Mucosa of stomach (tissue), 1 donor: ENCODE results near the gene MUC6.

Experiments
- H3K27me3 ChIP-seq: one replicate; pipeline ENCODE4 v1.7.0; 2013; ENCODE audit warnings: mild to moderate bottlenecking, low read length; ENCODE audit not compliant: control insufficient read depth, insufficient read depth
- H3K36me3 ChIP-seq: one replicate; pipeline ENCODE4 v1.7.0; 2013; ENCODE audit warnings: low read length; ENCODE audit not compliant: control insufficient read depth, insufficient read depth
- H3K4me1 ChIP-seq: one replicate; pipeline ENCODE4 v1.7.0; 2013; ENCODE audit warnings: mild to moderate bottlenecking, low read length; ENCODE audit not compliant: control insufficient read depth, insufficient read depth
- H3K4me3 ChIP-seq: one replicate; pipeline ENCODE4 v1.7.0; 2013; ENCODE audit warnings: low read length
- H3K9ac ChIP-seq: one replicate; pipeline ENCODE4 v1.7.0; 2013; ENCODE audit warnings: mild to moderate bottlenecking, low read length, moderate library complexity
- H3K9me3 ChIP-seq: one replicate; pipeline ENCODE4 v1.7.0; 2013; ENCODE audit warnings: mild to moderate bottlenecking, low read length, moderate library complexity; ENCODE audit not compliant: control insufficient read depth
- donor health status: Pancreatic carcinoma.

Gene MUC6

GRCh38 chr11:1001617-1002405, 34.7 kb downstream of the MUC6 start:
- Histone ChIP-seq H3K36me3 (peaks cover 2% of the 10 kb centered on the region), H3K27me3 (no peaks in the 10 kb centered on the region), H3K9ac (no peak overlapping the region)

GRCh38 chr11:1000357-1001278, 35.9 kb downstream of the MUC6 start:
- Histone ChIP-seq H3K9me3 (no peaks in the 10 kb centered on the region), H3K4me3 (no peak overlapping the region), H3K36me3 (no peaks in the 10 kb centered on the region), H3K4me1 (no peaks in the 10 kb centered on the region), H3K9ac (no peak overlapping the region), H3K27me3 (no peaks in the 10 kb centered on the region)

More at GRCh38 chr11:1001617-1002405, 34.7 kb downstream of the MUC6 start:
- Histone ChIP-seq H3K4me3 (no peak overlapping the region), H3K4me1 (no peaks in the 10 kb centered on the region), H3K9me3 (no peaks in the 10 kb centered on the region)

GRCh38 chr11:999009-999408, 37.5 kb downstream of the MUC6 start:
- Histone ChIP-seq H3K27me3 (no peaks in the 10 kb centered on the region), H3K9me3 (no peaks in the 10 kb centered on the region), H3K36me3 (no peaks in the 10 kb centered on the region), H3K4me3 (no peak overlapping the region), H3K9ac (no peak overlapping the region), H3K4me1 (no peaks in the 10 kb centered on the region)

GRCh38 chr11:997907-998306, 38.6 kb downstream of the MUC6 start:
- Histone ChIP-seq H3K4me3 (no peak overlapping the region), H3K4me1 (no peaks in the 10 kb centered on the region), H3K9me3 (no peaks in the 10 kb centered on the region), H3K27me3 (no peaks in the 10 kb centered on the region), H3K9ac (no peak overlapping the region), H3K36me3 (peaks cover 4% of the 10 kb centered on the region)

GRCh38 chr11:996681-997080, 39.8 kb downstream of the MUC6 start:
- Histone ChIP-seq H3K4me1 (no peaks in the 10 kb centered on the region), H3K9ac (no peak overlapping the region), H3K27me3 (no peaks in the 10 kb centered on the region), H3K9me3 (no peaks in the 10 kb centered on the region), H3K4me3 (no peak overlapping the region), H3K36me3 (peaks cover 8% of the 10 kb centered on the region)

GRCh38 chr11:995752-996420, 40.6 kb downstream of the MUC6 start:
- H3K9ac ChIP-seq, result no peak overlapping the region
- H3K36me3 ChIP-seq, result peaks cover 8% of the 10 kb centered on the region

GRCh38 chr11:995044-995751, 41.3 kb downstream of the MUC6 start:
- H3K27me3 ChIP-seq, result no peaks in the 10 kb centered on the region
- H3K9me3 ChIP-seq, result no peaks in the 10 kb centered on the region
- no peak overlapping the region for H3K9ac ChIP-seq
- no peaks in the 10 kb centered on the region for H3K4me1 ChIP-seq
- H3K36me3 ChIP-seq, result peaks cover 10% of the 10 kb centered on the region
- no peak overlapping the region for H3K4me3 ChIP-seq

More at GRCh38 chr11:995752-996420, 40.6 kb downstream of the MUC6 start:
- H3K4me3 ChIP-seq, result no peak overlapping the region
- no peaks in the 10 kb centered on the region for H3K9me3 ChIP-seq
- no peaks in the 10 kb centered on the region for H3K4me1 ChIP-seq
- no peaks in the 10 kb centered on the region for H3K27me3 ChIP-seq

- no peak overlapping the region for H3K4me3 ChIP-seq
- H3K9me3 ChIP-seq, result no peaks in the 10 kb centered on the region
- H3K36me3 ChIP-seq, result peaks cover 15% of the 10 kb centered on the region
- no peak overlapping the region for H3K9ac ChIP-seq
- H3K4me1 ChIP-seq, result no peaks in the 10 kb centered on the region
- no peaks in the 10 kb centered on the region for H3K27me3 ChIP-seq
Observed at GRCh38 chr11:993632-994167, 42.8 kb downstream of the MUC6 start.

- Histone ChIP-seq H3K9ac (no peak overlapping the region), H3K36me3 (peaks cover 15% of the 10 kb centered on the region), H3K4me1 (no peaks in the 10 kb centered on the region), H3K4me3 (no peak overlapping the region), H3K9me3 (no peaks in the 10 kb centered on the region), H3K27me3 (no peaks in the 10 kb centered on the region)
Observed at GRCh38 chr11:992577-992976, 43.9 kb downstream of the MUC6 start.

- no peaks in the 10 kb centered on the region for H3K9me3 ChIP-seq
- no peaks in the 10 kb centered on the region for H3K27me3 ChIP-seq
- H3K9ac ChIP-seq, result no peak overlapping the region
- no peak overlapping the region for H3K4me3 ChIP-seq
- peaks cover 2% of the 10 kb centered on the region for H3K4me1 ChIP-seq
- peaks cover 18% of the 10 kb centered on the region for H3K36me3 ChIP-seq
Observed at GRCh38 chr11:991711-992307, 44.7 kb downstream of the MUC6 start.

GRCh38 chr11:991034-991433, 45.5 kb downstream of the MUC6 start:
- H3K4me3 ChIP-seq, result no peak overlapping the region
- peaks cover 26% of the 10 kb centered on the region for H3K36me3 ChIP-seq
- peaks cover 10% of the 10 kb centered on the region for H3K4me1 ChIP-seq
- no peaks in the 10 kb centered on the region for H3K9me3 ChIP-seq
- H3K27me3 ChIP-seq, result no peaks in the 10 kb centered on the region
- H3K9ac ChIP-seq, result no peak overlapping the region
